GM19397 (cell line): ENCODE data around the gene BAZ2B.

Source experiments
- ATAC-seq: cut with Tn5 transposase; IDR thresholded peaks from one replicate; pipeline ENCODE4 v1.9.1; 2021; ENCODE audit warnings: mild to moderate bottlenecking, moderate library complexity; ENCODE audit not compliant: unreplicated experiment

The BAZ2B gene

DNA sequence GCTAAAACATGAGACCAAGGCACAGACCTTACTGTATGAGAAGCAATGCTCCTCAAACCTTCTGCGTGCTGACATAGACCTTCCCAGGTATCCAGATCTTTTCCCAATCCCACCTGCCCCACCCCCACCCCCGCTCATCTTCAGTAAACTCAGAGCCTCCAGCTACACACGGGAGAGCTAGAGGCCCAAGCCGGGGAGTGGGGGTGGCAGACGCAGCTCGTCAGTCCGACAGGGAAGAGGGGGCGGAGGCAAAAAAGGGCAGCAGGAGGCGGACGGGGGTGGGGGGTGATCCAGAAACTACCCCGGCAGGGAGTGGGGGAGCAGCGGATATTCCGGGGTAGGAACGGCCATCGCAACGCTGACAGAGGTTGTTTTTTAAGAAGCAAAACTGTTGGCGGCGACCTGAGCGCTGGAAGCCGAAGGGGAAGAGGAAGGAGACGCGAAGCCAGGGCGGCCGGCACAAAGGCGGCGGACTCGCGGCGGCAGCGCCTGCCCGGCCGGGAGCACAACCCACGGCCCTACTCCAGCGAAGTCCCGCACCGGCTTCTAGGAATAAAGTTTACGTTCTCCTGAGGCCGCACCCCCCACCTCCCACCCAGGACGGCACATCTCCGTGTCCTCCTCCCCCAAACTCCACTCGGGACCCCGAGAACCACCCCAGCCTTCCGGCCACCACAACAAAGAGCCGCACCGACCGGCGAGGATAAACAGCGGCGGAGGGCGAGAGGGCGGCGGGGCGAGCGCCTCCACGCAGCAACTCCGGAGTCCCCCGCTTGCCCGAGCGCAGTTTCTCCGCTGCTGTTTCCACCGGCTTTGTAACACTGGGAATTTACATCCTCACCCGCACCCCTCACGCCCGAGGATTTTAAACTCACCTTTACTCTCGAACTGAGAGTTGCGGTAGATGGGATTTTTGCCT, 722 bp downstream of the BAZ2B start:
- peak; percentile 68 for ATAC-seq

DNA sequence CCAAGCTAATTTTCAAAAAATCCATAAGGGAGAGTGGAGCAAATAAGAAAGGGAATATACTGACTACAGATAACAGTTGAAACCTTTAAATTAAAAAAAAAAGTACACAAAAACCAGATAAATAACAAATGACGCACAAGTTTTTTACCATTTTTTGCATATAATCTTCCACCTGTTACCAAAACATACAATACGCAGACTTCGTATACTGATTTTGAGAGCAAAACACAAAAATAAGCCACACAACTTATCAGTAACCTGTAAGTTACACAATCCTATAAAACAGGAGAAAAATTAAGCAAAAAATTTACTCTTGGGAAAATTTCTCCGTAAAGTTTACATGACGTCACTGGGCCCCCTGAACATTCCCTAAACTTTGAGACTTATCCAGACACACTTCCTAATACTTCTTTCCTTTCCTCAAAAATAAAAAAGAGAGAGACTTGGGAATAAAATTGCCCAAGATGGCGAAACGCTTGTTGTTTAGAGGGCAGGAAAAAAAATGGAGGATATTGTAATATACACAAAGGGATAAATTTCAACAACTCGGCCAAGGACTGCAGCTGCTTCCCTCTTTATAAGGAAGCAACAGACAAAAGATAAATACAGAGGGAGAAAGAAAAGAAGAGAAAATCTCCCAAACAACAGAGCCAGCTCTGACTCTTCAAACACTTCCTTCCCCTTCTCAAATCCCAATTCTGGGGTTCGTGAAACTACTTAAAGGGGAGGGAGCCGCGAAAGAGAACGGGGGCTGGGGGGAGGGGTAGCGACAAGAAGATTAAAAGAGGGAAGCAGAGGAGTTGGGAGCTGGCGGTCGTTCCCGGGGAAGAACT, 1.6 kb downstream of the BAZ2B start:
- no peak for ATAC-seq

- ATAC-seq: no peak
These were observed 2.6 kb downstream of the BAZ2B start for GRCh38 chr2:159613651-159614285.

- ATAC-seq: no peak
These were observed 3.3 kb downstream of the BAZ2B start for GRCh38 chr2:159613091-159613490.

- ATAC-seq: no peak
These were observed 4.0 kb downstream of the BAZ2B start for GRCh38 chr2:159612255-159612901.

DNA sequence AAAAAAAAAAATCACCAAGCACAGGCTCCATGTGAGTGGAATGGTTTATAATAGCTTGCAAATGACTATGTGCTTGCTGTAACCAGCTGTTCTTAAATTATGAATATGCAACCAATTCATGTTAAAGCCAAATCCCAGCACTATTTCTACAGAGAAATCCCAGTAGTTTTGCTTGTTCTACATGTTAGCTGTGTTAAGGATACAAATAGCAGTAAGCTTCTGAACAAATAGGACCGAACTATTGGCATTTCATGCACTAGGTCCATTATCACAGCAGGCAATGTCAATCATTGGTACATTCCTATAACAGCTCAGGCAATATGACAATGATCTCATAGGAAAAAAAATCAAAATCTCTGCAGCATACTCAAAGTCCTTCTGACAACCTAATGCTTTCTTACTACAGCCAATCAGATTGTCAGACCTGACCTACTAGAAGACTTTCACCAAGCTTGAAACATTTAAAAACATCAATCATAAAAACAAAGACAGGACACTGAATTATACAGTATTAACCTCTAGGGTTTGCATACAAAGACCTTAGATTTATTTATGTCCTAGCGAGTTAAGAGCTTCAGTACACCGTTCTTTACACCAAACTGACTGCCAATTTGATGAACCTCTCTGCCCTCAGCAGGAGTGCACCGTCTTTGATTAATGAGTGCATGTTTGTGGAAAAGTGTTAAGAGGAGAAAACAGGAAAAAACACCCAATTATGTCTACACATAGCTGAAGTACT, 6.4 kb downstream of the BAZ2B start:
- no peak for ATAC-seq

DNA sequence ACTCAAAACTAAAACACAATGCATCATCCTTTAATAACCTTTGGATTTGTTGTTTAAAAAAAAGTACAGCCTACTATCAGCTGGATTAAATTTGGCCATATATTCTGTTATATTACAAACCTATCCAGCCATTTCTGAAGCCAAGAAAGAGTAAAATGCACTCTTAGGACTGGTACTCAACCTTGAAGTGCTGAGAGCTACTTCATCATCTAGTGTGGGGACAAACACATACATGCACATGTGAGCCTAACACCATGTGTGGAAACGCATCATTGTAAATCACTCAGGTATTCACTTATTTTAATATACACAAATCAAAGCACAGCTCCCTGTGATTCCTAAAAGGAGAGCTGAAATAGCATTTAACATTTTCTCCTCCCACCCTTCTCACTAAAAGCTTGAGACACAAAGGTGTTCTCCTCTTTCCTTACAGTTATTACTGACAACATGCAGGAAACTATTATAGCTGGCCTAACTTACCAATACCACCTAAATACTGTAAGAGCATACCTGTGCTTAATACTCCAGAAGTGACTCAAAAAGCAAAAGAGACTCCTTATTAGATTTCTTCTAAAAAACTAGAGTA, 7.5 kb downstream of the BAZ2B start:
- ATAC-seq: no peak

GRCh38 chr2:159608108-159608507, 8.2 kb downstream of the BAZ2B start:
- ATAC-seq: no peak

- ATAC-seq: no peak
These were observed 10.1 kb downstream of the BAZ2B start for GRCh38 chr2:159606287-159606686.

DNA sequence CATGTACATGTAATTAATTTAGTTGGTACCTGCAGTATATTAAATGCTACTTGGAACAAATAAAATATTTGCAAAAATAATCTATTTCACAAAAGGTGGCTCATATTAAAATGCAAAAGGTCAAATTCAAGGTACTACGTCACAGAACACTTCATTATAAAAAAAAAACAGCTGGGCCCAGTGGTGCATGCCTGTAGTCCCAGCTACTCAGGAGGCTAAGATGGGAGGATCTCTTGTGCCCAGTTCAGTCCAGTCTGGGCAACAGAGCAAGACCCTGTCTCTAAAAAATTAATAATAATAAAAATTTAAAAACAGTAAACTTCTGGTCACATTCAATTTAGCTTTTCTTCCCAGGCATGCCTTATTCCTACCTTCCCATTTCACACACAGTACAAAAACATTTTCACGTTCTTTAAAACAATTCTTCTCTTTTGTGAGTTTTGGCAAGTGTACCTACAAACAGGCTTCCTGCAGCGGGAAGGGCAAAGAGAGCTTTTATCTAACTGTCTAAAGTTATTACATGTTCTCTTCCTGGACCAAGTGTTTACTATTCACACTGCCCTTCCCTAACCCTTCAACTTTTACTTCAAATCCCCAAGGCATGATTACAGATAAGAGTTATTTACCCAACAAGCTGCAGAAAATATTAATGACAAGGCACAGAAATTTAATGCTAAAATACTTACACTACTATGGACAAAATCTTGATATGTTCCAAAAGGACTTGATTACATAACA, 10.7 kb downstream of the BAZ2B start:
- ATAC-seq: no peak

DNA sequence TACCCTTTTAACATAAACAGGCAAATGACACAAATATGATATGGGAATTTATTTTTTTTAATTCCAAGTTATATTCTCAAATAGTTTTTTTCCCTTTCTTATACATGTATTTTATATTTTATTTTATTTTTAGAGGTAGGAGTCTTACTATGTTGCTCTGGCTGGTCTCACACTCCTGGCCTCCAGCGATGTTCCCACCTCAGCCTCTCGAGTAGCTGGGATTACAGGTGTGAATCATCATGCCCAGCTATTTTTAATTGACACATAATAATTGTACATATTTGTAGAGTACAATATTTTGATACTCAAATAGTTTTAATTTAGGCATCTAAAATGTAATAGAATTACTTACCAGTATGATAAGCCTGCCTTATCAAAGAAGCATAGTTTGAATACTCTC, 12.2 kb downstream of the BAZ2B start:
- no peak for ATAC-seq

DNA sequence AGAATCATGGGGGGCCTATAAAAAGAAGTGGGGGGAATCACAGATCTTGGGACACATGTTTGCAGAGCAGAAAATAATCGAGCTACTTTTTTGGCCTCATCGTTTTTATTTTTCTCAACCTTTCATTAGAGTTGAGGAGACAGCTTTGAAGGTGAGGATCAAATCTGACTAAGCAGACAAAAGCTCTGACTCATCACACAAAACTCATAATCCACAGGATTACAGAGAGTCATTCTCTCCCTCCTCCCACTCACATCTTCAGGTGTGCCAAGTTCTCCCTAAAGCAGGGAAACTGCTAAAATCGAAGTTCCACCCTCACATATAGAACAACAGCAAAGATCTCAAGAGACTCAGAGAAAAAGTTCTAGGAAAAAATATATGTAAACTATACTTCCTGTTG, 15.6 kb downstream of the BAZ2B start:
- ATAC-seq: no peak

- ATAC-seq: no peak
These were observed 20.8 kb downstream of the BAZ2B start for GRCh38 chr2:159595410-159596046.

DNA sequence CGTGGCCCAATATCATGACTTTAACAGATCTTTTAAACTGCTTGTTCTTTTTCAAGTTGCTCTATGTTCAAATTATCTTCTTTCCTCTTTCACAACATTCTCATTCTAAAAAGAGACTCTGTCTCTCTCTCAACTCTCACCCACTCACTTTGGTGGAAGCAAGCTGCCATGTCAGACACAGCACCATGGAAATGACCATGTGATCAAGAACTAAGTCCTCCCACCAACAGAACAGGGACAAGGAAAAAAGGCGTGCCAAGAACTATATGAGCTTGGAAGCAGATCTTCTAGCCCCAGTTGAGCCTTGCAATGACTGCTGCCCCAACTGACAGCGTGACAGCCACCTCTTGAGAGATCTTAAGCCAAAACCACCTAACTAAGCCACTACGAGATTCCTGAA, 23.9 kb downstream of the BAZ2B start:
- ATAC-seq: no peak

DNA sequence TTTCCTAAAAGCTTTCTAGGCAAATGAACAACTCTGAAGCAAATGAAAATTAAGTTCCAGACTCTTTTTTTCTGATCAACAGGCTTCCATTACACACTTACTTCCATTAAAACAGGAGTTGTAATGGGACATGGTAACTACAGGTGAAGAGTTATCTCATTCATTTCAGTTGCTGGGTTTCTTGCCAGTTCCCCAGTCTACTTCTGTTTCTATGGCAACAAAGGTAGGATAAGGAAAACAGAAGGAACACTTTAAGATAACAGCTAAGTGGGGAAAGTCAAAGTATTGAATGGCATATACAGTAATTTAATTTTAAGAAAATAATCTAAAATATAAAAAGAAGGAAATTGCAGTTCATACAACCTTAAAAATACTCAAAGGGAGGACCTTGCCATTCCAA, 25.1 kb downstream of the BAZ2B start:
- ATAC-seq: no peak

DNA sequence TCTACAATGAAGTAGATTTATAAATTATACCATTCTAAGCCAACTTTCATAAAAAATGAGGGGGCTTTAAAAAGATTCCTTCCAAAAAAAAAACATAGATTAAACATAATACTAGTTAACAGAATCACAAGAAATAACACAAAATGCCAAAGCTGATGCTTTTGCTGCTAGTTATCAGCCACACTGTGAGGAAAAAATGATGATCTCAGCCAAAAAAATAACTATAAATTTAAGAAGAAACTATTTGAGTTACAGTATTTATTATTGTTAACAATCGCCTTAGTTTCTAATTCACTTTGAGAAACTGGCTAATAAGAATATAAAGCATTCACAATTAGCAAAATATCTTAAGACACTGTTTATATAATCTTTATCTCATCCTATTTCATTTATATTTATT, 27.1 kb downstream of the BAZ2B start:
- ATAC-seq: no peak

DNA sequence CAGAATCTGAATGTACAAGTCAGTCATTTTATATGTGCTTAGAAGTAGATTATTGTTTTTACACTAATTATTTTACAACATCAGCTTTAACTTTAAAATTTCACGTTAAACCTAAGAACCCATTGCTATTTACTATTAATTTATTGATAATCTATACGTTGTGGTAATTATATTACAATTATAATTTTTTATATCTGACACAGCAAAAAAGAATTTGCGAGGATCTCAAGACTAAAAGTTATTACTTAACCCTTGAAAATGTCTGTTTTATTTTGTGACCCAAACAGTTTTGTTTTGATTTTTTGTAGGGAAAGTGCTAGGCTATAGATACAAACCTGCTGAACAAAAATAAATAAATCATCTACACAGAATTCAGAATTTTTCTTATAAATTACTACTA, 30.3 kb downstream of the BAZ2B start:
- ATAC-seq: no peak

DNA sequence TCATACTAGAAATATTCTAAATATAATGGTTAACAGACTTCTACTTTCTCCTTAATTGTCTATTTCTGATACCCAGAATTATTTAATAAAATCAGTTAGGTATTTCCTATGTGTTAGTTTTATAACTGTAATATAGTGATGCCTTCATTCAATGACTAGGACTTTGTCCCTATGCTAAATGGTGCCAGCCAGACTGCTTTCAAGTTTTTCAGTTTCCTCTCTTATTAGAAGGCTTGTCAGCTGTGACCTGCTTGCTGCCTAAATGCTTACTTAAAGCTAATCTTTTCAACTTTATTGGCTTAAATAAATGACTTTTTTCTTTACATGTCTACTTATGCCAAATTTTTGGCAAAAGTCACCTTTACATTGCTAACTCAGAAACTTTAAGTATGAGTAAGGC, 30.7 kb downstream of the BAZ2B start:
- no peak for ATAC-seq

- ATAC-seq: no peak
These were observed 31.6 kb downstream of the BAZ2B start for GRCh38 chr2:159584796-159585195.
